ENCODE data around the gene RELB. TPM values are rescaled to one million over a fixed set of nuclear protein-coding genes. Genes with fewer than 3 reads are reported as not detected.
A peak's percentile ranks its signal among the peaks of the same experiment; 100 is the strongest.

The RELB gene
- total RNA-seq, 2 donors from 2014 or later, result 11.0 to 13.0 TPM

DNA sequence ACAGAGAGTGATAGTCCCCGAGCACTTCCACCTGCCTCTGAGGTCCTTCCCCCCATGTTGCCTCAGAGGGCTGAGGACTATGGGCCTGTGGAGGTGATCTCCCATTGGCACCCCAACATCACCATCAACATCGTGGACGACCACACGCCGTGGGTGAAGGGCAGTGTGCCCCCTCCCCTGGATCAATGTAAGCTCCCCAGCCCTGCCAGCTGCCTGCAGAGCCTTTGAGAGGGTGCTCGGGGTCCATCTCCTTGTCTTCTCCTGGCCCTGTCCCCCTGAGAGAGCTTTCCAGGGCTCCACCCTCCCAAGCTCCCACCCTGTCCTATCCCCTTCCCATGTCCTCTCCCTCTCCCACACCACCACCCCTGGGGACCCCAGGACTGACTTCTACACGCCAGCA, 14.9 kb upstream of the RELB start:
- no peak for DNase-seq (ENCODE audit: low spot score)
- Histone ChIP-seq H3K4me1 (replicated peaks) (no peaks in the 10 kb centered on the region), H3K27ac (no peak overlapping the region), H3K27me3 (replicated peaks; ENCODE audit: insufficient read depth) (no peaks in the 10 kb centered on the region), H3K9me3 (no peaks in the 10 kb centered on the region), H3K36me3 (peaks cover 0 to 5% of the 10 kb centered on the region in 2 donors), H3K4me3 (no peak overlapping the region)
- intact Hi-C loops (cut with DNase I), result no loop called here
- whole genome bisulfite sequencing, result 91% methylated on average over 7 of the region's 7 CpGs
- TF ChIP-seq, protein P1, sequence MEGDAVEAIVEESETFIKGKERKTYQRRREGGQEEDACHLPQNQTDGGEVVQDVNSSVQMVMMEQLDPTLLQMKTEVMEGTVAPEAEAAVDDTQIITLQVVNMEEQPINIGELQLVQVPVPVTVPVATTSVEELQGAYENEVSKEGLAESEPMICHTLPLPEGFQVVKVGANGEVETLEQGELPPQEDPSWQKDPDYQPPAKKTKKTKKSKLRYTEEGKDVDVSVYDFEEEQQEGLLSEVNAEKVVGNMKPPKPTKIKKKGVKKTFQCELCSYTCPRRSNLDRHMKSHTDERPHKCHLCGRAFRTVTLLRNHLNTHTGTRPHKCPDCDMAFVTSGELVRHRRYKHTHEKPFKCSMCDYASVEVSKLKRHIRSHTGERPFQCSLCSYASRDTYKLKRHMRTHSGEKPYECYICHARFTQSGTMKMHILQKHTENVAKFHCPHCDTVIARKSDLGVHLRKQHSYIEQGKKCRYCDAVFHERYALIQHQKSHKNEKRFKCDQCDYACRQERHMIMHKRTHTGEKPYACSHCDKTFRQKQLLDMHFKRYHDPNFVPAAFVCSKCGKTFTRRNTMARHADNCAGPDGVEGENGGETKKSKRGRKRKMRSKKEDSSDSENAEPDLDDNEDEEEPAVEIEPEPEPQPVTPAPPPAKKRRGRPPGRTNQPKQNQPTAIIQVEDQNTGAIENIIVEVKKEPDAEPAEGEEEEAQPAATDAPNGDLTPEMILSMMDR (IDR thresholded peaks at IDR 0.05), result no peak
- no peak for TF ChIP-seq POLR2A (IDR thresholded peaks at IDR 0.05)
- no peak for TF ChIP-seq POLR2AphosphoS5 (IDR thresholded peaks at IDR 0.05)

DNA sequence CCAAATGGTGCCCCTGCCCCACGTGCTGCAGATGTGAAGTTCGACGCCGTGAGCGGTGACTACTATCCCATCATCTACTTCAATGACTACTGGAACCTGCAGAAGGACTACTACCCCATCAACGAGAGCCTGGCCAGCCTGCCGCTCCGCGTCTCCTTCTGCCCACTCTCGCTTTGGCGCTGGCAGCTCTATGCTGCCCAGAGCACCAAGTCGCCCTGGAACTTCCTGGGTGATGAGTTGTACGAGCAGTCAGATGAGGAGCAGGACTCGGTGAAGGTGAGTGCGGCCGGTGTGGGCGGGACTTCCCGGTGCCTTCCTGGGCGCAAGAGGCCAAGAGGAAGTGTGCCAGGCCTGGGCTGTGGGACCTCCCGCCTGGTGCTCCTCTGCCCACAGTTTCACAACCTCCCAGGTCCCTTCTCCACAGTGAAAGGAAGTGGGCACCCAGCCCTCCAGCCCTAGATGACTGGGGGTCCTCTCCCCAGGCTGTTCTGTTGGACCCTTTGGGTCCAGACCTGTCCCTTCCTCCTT, 14.1 kb upstream of the RELB start:
- H3K36me3 ChIP-seq, result peaks cover 3 to 5% of the 10 kb centered on the region in 2 donors
- DNase-seq (ENCODE audit: low spot score), result no peak
- 87% methylated on average over 20 of the region's 20 CpGs for WGBS
- no peak overlapping the region for H3K27ac ChIP-seq
- no peaks in the 10 kb centered on the region for H3K4me1 ChIP-seq (replicated peaks)
- no peaks in the 10 kb centered on the region for H3K9me3 ChIP-seq
- no peaks in the 10 kb centered on the region for H3K27me3 ChIP-seq (replicated peaks; ENCODE audit: insufficient read depth)
- H3K4me3 ChIP-seq, result no peak overlapping the region
- TF ChIP-seq POLR2A (IDR thresholded peaks at IDR 0.05), result no peak
- TF ChIP-seq POLR2AphosphoS5 (IDR thresholded peaks at IDR 0.05), result no peak
- TF ChIP-seq, protein P1 (IDR thresholded peaks at IDR 0.05), result no peak
- intact Hi-C loops (cut with DNase I), result no loop called here

- whole genome bisulfite sequencing, result 91% methylated on average over 8 of the region's 9 CpGs
- Histone ChIP-seq H3K9me3 (no peaks in the 10 kb centered on the region), H3K27ac (no peak overlapping the region), H3K36me3 (peaks cover 5 to 6% of the 10 kb centered on the region in 2 donors), H3K4me1 (replicated peaks) (no peaks in the 10 kb centered on the region), H3K27me3 (replicated peaks; ENCODE audit: insufficient read depth) (no peaks in the 10 kb centered on the region), H3K4me3 (no peak overlapping the region)
- DNase-seq (ENCODE audit: low spot score), result no peak
- intact Hi-C loops (cut with DNase I), result no loop called here
- TF ChIP-seq, protein P1 (IDR thresholded peaks at IDR 0.05), result no peak
- no peak for TF ChIP-seq POLR2AphosphoS5 (IDR thresholded peaks at IDR 0.05)
- no peak for TF ChIP-seq POLR2A (IDR thresholded peaks at IDR 0.05)
Measured at GRCh38 chr19:44988273-44988672, 13.0 kb upstream of the RELB start.

GRCh38 chr19:44988896-44989556, 12.2 kb upstream of the RELB start:
- peaks cover 3 to 6% of the 10 kb centered on the region in 2 donors for H3K36me3 ChIP-seq
- DNase-seq (ENCODE audit: low spot score), result peak; percentile 40
- intact Hi-C loops (cut with DNase I), result no loop called here

More at GRCh38 chr19:44988896-44989556, 12.2 kb upstream of the RELB start:
- H3K27ac ChIP-seq, result no peak overlapping the region
- no peaks in the 10 kb centered on the region for H3K9me3 ChIP-seq
- TF ChIP-seq, protein P1 (IDR thresholded peaks at IDR 0.05), result peak in 2 of 4 experiments; percentile 51 to 55
- no peak for TF ChIP-seq POLR2AphosphoS5 (IDR thresholded peaks at IDR 0.05)
- H3K4me1 ChIP-seq (replicated peaks), result no peaks in the 10 kb centered on the region
- H3K4me3 ChIP-seq, result no peak overlapping the region
- WGBS, result 77% methylated on average over 15 of the region's 15 CpGs
- H3K27me3 ChIP-seq (replicated peaks; ENCODE audit: insufficient read depth), result no peaks in the 10 kb centered on the region

All from prostate gland (tissue), 2 donors.